ENCODE data around the gene CATSPERE. TPM values are rescaled to one million over a fixed set of nuclear protein-coding genes. Genes with fewer than 3 reads are reported as not detected.
A peak's percentile ranks its signal among the peaks of the same experiment; 100 is the strongest.

Gene CATSPERE
- total and polyA plus RNA-seq, 10 of the 15 experiments (the other 5 are each of a cell fraction or from before 2014, with no cell fraction given) = 0.04 to 0.24 (median 0.17) TPM; not detected in 3

DNA sequence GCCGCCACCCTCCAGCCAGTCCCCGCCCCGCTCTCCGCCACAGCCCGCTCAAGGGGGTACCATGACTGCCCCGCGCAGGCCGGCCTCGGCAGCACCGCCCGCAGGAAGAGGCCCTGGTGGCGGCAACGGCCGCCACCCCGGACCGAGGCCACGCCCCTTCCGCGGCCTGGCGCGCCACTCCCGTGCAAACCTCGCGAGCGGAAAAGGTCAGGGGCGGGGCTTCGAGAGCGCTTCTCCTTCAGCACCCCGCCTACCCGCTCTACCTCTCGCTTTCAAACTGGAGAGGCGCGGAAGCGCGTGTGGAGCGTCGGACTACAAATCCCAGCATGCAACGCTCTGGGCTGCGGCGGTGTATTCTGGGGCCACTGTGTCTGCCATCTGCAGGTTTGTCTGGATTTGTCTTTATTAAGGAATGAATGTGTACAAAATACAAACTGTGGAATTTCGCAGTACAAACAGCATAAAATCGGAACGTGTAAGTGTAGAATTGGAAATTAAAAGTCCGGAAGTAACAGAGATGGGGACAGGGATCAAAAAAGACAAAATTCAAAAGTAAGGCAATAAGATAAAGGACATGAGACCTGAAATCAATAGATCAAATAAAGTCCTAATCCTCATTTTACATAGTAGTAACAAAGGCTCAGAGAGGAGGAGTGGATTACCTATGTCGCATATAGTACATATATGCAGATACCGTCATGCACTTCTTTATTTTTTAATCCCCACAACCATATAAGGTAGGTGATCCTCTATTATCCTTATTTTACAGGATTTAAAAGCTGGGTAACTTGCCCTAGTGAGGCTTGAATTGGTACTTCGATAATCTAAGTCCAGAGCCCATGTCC is 8.9 kb upstream of the CATSPERE start (continued):
- TF ChIP-seq, protein P1, sequence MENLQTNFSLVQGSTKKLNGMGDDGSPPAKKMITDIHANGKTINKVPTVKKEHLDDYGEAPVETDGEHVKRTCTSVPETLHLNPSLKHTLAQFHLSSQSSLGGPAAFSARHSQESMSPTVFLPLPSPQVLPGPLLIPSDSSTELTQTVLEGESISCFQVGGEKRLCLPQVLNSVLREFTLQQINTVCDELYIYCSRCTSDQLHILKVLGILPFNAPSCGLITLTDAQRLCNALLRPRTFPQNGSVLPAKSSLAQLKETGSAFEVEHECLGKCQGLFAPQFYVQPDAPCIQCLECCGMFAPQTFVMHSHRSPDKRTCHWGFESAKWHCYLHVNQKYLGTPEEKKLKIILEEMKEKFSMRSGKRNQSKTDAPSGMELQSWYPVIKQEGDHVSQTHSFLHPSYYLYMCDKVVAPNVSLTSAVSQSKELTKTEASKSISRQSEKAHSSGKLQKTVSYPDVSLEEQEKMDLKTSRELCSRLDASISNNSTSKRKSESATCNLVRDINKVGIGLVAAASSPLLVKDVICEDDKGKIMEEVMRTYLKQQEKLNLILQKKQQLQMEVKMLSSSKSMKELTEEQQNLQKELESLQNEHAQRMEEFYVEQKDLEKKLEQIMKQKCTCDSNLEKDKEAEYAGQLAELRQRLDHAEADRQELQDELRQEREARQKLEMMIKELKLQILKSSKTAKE (IDR thresholded peaks at IDR 0.05; ENCODE audit: low read depth, poor library complexity, severe bottlenecking) = peak; percentile 13
- TF ChIP-seq, protein P2, sequence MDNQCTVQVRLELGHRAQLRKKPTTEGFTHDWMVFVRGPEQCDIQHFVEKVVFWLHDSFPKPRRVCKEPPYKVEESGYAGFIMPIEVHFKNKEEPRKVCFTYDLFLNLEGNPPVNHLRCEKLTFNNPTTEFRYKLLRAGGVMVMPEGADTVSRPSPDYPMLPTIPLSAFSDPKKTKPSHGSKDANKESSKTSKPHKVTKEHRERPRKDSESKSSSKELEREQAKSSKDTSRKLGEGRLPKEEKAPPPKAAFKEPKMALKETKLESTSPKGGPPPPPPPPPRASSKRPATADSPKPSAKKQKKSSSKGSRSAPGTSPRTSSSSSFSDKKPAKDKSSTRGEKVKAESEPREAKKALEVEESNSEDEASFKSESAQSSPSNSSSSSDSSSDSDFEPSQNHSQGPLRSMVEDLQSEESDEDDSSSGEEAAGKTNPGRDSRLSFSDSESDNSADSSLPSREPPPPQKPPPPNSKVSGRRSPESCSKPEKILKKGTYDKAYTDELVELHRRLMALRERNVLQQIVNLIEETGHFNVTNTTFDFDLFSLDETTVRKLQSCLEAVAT (IDR thresholded peaks at IDR 0.05) = peak; percentile 30; the same call in 1 of the 2 replicates
- TF ChIP-seq MEF2B (IDR thresholded peaks at IDR 0.05; ENCODE audit: partially characterized antibody, poor library complexity, severe bottlenecking) (no peak), YY1 (IDR thresholded peaks at IDR 0.05; ENCODE audit: low read depth, low read length) (peak; percentile 90), ESRRA (IDR thresholded peaks at IDR 0.05; ENCODE audit: low read length) (no peak), NRF1 (conservative IDR thresholded peaks at IDR 0.05; ENCODE audit: low read depth, low read length) (no peak), DPF2 (IDR thresholded peaks at IDR 0.05) (0 out of 2 replicates have a peak, but pooled peaks have one; percentile 2), IRF4 (IDR thresholded peaks at IDR 0.05; ENCODE audit: low read depth, low read length) (0 out of 2 replicates have a peak, but pooled peaks have one; percentile 17), CBFB (IDR thresholded peaks at IDR 0.05; ENCODE audit: low read depth) (0 out of 2 replicates have a peak, but pooled peaks have one; percentile 58), PML (IDR thresholded peaks at IDR 0.05; ENCODE audit: low read length) (no peak; the same call in none of the 2 replicates), HDAC6 (IDR thresholded peaks at IDR 0.05; ENCODE audit: unreplicated experiment) (no peak), EZH2 (IDR thresholded peaks at IDR 0.05; ENCODE audit: borderline replicate concordance, control insufficient read depth, low read depth, low read length) (no peak), TAF1 (IDR thresholded peaks at IDR 0.05; ENCODE audit: borderline replicate concordance, low read depth, low read length) (peak; percentile 11; the same call in 1 of the 2 replicates), ZNF274 (IDR thresholded peaks at IDR 0.05; ENCODE audit: insufficient read depth, insufficient read length) (no peak), ZNF384 (IDR thresholded peaks at IDR 0.05; ENCODE audit: borderline replicate concordance, low read depth, low read length) (no peak), SP1 (IDR thresholded peaks at IDR 0.05; ENCODE audit: low read depth, low read length) (peak; percentile 20), RELA (IDR thresholded peaks at IDR 0.05; ENCODE audit: borderline replicate concordance, partially characterized antibody) (peak; percentile 34), NBN (IDR thresholded peaks at IDR 0.05) (no peak; the same call in 1 of the 2 replicates), YBX1 (IDR thresholded peaks at IDR 0.05) (no peak), HDGF (IDR thresholded peaks at IDR 0.05) (peak; percentile 45; the same call in 1 of the 2 replicates)
- TF ChIP-seq, protein P3, sequence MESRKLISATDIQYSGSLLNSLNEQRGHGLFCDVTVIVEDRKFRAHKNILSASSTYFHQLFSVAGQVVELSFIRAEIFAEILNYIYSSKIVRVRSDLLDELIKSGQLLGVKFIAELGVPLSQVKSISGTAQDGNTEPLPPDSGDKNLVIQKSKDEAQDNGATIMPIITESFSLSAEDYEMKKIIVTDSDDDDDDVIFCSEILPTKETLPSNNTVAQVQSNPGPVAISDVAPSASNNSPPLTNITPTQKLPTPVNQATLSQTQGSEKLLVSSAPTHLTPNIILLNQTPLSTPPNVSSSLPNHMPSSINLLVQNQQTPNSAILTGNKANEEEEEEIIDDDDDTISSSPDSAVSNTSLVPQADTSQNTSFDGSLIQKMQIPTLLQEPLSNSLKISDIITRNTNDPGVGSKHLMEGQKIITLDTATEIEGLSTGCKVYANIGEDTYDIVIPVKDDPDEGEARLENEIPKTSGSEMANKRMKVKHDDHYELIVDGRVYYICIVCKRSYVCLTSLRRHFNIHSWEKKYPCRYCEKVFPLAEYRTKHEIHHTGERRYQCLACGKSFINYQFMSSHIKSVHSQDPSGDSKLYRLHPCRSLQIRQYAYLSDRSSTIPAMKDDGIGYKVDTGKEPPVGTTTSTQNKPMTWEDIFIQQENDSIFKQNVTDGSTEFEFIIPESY (IDR thresholded peaks at IDR 0.05) = no peak
- TF ChIP-seq, protein P4, sequence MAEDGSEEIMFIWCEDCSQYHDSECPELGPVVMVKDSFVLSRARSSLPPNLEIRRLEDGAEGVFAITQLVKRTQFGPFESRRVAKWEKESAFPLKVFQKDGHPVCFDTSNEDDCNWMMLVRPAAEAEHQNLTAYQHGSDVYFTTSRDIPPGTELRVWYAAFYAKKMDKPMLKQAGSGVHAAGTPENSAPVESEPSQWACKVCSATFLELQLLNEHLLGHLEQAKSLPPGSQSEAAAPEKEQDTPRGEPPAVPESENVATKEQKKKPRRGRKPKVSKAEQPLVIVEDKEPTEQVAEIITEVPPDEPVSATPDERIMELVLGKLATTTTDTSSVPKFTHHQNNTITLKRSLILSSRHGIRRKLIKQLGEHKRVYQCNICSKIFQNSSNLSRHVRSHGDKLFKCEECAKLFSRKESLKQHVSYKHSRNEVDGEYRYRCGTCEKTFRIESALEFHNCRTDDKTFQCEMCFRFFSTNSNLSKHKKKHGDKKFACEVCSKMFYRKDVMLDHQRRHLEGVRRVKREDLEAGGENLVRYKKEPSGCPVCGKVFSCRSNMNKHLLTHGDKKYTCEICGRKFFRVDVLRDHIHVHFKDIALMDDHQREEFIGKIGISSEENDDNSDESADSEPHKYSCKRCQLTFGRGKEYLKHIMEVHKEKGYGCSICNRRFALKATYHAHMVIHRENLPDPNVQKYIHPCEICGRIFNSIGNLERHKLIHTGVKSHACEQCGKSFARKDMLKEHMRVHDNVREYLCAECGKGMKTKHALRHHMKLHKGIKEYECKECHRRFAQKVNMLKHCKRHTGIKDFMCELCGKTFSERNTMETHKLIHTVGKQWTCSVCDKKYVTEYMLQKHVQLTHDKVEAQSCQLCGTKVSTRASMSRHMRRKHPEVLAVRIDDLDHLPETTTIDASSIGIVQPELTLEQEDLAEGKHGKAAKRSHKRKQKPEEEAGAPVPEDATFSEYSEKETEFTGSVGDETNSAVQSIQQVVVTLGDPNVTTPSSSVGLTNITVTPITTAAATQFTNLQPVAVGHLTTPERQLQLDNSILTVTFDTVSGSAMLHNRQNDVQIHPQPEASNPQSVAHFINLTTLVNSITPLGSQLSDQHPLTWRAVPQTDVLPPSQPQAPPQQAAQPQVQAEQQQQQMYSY (CRISPR knock-in tag; IDR thresholded peaks at IDR 0.05) = no peak

Data from GM12878 (cell line).